Measurements from ENCODE around the gene OPCML. TPM values are rescaled to one million over a fixed set of nuclear protein-coding genes. Genes with fewer than 3 reads are reported as not detected.

Gene OPCML
- total RNA-seq, 1 experiment from 2014 or later: not detected

DNA sequence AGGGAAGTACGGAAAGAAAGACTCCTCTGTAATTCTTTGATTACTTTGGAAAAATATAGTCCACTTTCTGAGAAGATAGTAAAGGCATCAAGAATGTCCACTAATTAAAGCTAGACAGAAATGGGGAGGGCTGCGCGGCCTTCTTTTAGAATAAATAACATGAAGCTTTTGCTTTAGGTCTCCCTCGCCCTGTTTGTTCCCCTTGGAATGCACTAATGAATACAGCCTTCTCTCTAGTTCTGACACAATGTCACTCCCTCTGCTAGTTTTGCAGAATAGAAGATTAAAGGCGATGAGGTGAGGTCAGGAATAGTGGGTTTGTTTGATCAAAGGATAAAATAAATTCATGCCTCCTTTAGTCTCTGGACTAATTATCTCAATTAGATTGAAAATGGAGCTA lies 543.9 kb downstream of the OPCML start:
- Histone ChIP-seq H3F3A (ENCODE audit: insufficient read depth, low read depth) (no peaks in the 10 kb centered on the region), H3K4me1 (replicated peaks; ENCODE audit: insufficient read depth) (no peaks in the 10 kb centered on the region), H3K4me3 (no peak overlapping the region), H3K27ac (no peak overlapping the region), H3K9me2 (ENCODE audit: insufficient read depth) (no peaks in the 10 kb centered on the region), H3K27me3 (ENCODE audit: insufficient read depth, low read depth) (peaks cover 12% of the 10 kb centered on the region; the same call in 1 of the 2 replicates), H3K79me2 (ENCODE audit: low read depth) (no peaks in the 10 kb centered on the region), H2AFZ (no peak overlapping the region), H3K9me3 (ENCODE audit: insufficient read depth, low read depth) (no peaks in the 10 kb centered on the region), H3K36me3 (ENCODE audit: low read depth) (no peaks in the 10 kb centered on the region), H3K4me2 (no peak overlapping the region), H4K20me1 (ENCODE audit: insufficient read depth) (no peaks in the 10 kb centered on the region)
- ChIA-PET CTCF (no interaction called here), POLR2A (ENCODE audit: unreplicated experiment) (no interaction called here)
- DNase-seq: no peak
- TF ChIP-seq, protein P1, sequence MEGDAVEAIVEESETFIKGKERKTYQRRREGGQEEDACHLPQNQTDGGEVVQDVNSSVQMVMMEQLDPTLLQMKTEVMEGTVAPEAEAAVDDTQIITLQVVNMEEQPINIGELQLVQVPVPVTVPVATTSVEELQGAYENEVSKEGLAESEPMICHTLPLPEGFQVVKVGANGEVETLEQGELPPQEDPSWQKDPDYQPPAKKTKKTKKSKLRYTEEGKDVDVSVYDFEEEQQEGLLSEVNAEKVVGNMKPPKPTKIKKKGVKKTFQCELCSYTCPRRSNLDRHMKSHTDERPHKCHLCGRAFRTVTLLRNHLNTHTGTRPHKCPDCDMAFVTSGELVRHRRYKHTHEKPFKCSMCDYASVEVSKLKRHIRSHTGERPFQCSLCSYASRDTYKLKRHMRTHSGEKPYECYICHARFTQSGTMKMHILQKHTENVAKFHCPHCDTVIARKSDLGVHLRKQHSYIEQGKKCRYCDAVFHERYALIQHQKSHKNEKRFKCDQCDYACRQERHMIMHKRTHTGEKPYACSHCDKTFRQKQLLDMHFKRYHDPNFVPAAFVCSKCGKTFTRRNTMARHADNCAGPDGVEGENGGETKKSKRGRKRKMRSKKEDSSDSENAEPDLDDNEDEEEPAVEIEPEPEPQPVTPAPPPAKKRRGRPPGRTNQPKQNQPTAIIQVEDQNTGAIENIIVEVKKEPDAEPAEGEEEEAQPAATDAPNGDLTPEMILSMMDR (conservative IDR thresholded peaks at IDR 0.05): no peak
- no peak for TF ChIP-seq EZH2 (IDR thresholded peaks at IDR 0.05; ENCODE audit: low read depth)
- intact Hi-C loops (cut with micrococcal nuclease; ENCODE audit: unreplicated experiment): no loop called here
- BruUV-seq (replicated peaks): no TSS peak

DNA sequence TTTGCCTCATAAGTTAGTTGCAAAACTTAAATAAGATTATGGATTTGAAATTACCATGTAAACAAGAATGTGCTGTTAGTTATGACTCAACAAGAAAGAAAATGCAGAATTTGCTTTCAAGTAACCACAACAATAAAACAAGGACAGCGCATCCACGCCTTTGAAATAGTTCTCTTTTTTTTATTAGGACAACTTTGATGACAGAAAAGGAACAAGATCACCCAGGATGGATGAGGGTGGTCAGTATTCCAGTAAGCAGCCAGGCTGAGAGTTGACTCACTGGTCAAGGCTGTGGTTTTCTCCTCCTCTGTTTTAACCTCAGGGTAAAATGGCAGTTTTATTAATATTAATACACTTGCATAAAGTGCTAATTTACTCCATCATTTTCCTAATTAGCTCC lies 544.4 kb downstream of the OPCML start:
- CTCF ChIA-PET: no interaction called here
- TF ChIP-seq EZH2 (IDR thresholded peaks at IDR 0.05; ENCODE audit: low read depth): no peak
- TF ChIP-seq, protein P1 (conservative IDR thresholded peaks at IDR 0.05): no peak
- no peak for DNase-seq
- no peak overlapping the region for H3K27ac ChIP-seq
- no peaks in the 10 kb centered on the region for H3F3A ChIP-seq (ENCODE audit: insufficient read depth, low read depth)
- no peaks in the 10 kb centered on the region for H3K9me2 ChIP-seq (ENCODE audit: insufficient read depth)
- H3K4me3 ChIP-seq: no peak overlapping the region
- no peaks in the 10 kb centered on the region for H3K79me2 ChIP-seq (ENCODE audit: low read depth)
- no peaks in the 10 kb centered on the region for H3K36me3 ChIP-seq (ENCODE audit: low read depth)
- POLR2A ChIA-PET (ENCODE audit: unreplicated experiment): no interaction called here
- intact Hi-C loops (cut with micrococcal nuclease; ENCODE audit: unreplicated experiment): no loop called here
- 0 out of 2 replicates have a peak, but pooled peaks cover 7% of the 10 kb centered on the region for H3K27me3 ChIP-seq (ENCODE audit: insufficient read depth, low read depth)
- no peaks in the 10 kb centered on the region for H4K20me1 ChIP-seq (ENCODE audit: insufficient read depth)
- no peaks in the 10 kb centered on the region for H3K9me3 ChIP-seq (ENCODE audit: insufficient read depth, low read depth)
- no peak overlapping the region for H3K4me2 ChIP-seq
- no peaks in the 10 kb centered on the region for H3K4me1 ChIP-seq (replicated peaks; ENCODE audit: insufficient read depth)
- no TSS peak for BruUV-seq (replicated peaks)
- H2AFZ ChIP-seq: no peak overlapping the region

DNA sequence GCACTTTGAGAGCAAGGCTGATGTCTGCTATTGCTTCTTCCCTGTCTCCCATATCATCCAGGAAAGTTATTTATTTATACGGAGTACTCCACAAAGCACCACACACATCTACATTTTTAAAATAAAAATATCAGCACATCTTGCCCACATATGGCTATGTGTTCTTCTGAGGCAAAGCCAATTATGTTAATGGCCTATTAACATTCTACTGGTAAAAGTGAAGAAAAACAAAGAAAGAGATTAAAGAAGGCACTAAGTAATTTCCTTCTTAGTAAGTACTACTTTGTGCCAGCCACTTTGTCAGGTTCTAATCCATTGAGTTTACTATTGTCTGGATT lies 548.7 kb downstream of the OPCML start:
- H3K27ac ChIP-seq: no peak overlapping the region
- no peak for DNase-seq
- intact Hi-C loops (cut with micrococcal nuclease; ENCODE audit: unreplicated experiment): no loop called here
- H4K20me1 ChIP-seq (ENCODE audit: insufficient read depth): no peaks in the 10 kb centered on the region
- ChIA-PET POLR2A (ENCODE audit: unreplicated experiment) (no interaction called here), CTCF (no interaction called here)
- no peaks in the 10 kb centered on the region for H3K9me3 ChIP-seq (ENCODE audit: insufficient read depth, low read depth)
- H3F3A ChIP-seq (ENCODE audit: insufficient read depth, low read depth): no peaks in the 10 kb centered on the region
- peaks cover 3% of the 10 kb centered on the region; the same call in 1 of the 2 replicates for H3K27me3 ChIP-seq (ENCODE audit: insufficient read depth, low read depth)
- no peak overlapping the region for H3K4me3 ChIP-seq
- H3K4me2 ChIP-seq: no peak overlapping the region
- no TSS peak for BruUV-seq (replicated peaks)
- H3K4me1 ChIP-seq (replicated peaks; ENCODE audit: insufficient read depth): no peaks in the 10 kb centered on the region
- no peaks in the 10 kb centered on the region for H3K9me2 ChIP-seq (ENCODE audit: insufficient read depth)
- TF ChIP-seq EZH2 (IDR thresholded peaks at IDR 0.05; ENCODE audit: low read depth): no peak
- TF ChIP-seq, protein P1 (conservative IDR thresholded peaks at IDR 0.05): no peak
- H3K79me2 ChIP-seq (ENCODE audit: low read depth): no peaks in the 10 kb centered on the region
- H3K36me3 ChIP-seq (ENCODE audit: low read depth): no peaks in the 10 kb centered on the region
- no peak overlapping the region for H2AFZ ChIP-seq

Measured in PC-9 (cell line).